Ishikawa (cell line): ENCODE data around the gene TTC39A.

Experiments used
- RAD21 ChIP-seq: IDR thresholded peaks from 2 replicates; pipeline ENCODE4 v1.6.1; 2012; ENCODE audit warnings: low read depth
- YY1 ChIP-seq: IDR thresholded peaks from 2 replicates; pipeline ENCODE4 v1.6.1; 2012; ENCODE audit warnings: low read depth
- ZBTB7A ChIP-seq: IDR thresholded peaks from 2 replicates; pipeline ENCODE4 v1.6.1; 2012; ENCODE audit warnings: low read depth

- TF ChIP-seq YY1 = no peak
- TF ChIP-seq RAD21 = no peak
- no peak for TF ChIP-seq ZBTB7A
Measured at GRCh38 chr1:51349862-51350261, 19.5 kb upstream of the TTC39A start.
